GM18861 (cell line): ENCODE results near the gene PRDM16.

Experiments used
- ATAC-seq: cut with Tn5 transposase; IDR thresholded peaks from one replicate; pipeline ENCODE4 v1.9.1; 2021; ENCODE audit not compliant: unreplicated experiment

PRDM16 gene

DNA sequence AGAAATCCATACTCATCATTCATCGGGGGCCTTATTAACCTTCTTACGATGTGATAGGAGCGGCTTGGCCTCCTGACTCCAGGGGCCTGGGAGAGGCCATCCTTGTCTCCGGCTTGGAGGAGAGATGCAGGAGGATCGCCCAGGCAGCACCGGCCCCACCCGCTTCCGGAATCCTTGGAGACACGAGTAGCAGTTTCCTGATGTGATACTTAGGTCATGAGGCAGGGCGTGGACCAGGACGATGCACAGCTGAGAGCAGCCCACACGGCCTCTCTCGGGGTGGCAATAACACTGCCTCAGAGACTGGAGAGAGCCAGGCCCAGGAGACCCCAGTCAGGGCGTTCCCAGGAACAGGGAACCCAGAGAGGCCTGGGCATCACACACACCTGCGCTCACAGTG is 221.9 kb downstream of the PRDM16 start:
- ATAC-seq = no peak

DNA sequence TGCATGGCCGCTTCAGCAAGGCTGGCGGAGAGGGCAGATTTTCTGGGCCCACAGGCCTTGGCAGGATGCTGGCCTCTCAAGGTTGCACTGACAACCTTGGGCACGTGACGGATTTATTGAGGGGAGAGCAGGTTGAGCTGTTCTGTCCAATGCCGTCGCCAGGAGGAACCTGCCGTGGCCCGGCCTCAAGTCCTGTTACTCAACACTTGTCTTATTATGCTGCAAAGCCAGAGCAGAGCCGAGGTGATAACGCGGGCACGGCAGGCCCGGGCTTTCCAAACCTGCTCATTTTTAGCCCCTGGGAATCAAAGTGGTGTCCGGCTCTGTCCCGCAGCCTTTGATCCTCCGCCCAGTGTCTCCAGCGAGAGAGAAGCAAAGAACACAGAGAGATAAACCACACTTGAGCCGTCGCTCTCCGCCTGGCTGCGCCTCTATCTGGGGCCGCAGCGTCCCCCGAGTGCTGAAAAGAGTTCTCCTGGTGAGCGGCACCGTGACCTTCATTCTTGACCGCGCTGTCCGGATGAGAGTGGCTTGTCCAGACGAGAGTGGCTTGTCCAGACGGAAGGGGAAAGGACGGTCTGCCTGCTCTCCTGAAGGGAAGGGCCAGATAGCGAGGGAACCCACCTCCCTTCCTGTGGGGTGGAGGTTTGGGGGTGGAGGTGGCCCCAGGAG is 223.2 kb downstream of the PRDM16 start:
- no peak for ATAC-seq

DNA sequence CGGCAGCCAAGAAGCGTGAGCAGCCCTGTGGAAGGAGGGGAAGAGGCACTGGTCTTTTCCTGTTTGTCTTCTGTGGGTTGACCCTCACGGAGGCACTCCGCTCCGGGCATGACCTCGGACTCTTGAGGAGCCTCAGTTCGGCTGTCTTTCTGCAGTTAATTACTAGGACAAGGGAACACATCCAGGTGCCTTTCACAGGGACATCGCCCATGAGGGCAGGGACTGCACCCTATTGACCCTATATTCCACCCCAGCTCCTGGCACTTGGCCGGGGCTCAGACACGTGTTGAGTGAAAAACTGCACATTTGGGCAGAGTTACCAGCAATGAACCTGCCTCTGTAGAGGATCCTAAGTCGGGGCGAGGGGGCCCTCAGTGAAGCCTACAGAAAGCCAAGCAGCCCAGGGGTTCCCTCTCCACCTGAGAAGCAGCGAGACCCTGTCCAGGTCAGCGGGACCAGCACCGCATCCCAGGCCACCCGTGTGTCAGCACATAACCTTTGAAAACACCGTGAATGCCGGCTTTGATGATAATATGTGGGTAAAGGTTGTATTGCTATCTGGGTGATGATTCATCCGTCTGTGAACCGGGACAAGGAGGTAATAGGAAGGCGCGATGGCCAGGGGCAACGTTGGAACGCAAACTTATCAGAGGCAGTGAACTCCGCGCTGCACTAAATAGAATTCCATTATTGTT is 224.0 kb downstream of the PRDM16 start:
- no peak for ATAC-seq

DNA sequence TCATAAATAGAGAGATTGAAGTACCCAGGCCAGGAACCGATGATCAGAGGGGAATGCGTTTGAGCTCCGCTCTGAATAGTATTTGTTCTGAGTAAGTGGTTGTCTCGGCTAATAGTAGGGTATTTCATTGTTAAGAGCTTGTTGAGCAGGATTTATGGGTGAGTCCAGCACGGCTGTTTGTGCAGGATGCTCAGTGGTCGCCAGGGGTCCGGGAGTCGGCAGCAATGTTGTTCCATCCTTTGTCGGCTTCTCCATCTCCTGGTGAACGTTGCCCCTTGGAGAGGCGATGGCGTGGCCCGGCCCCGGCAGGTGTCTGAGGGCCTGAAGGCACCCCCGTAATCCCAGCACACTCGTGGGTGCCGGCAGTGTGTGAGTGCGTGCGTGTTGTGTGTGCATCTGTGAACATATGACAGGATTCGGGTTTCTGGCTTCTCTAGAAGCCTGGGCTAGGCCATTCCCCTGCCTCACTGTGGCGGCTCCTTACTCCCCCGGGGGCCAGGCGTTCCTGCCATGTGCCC is 224.6 kb downstream of the PRDM16 start:
- no peak for ATAC-seq

DNA sequence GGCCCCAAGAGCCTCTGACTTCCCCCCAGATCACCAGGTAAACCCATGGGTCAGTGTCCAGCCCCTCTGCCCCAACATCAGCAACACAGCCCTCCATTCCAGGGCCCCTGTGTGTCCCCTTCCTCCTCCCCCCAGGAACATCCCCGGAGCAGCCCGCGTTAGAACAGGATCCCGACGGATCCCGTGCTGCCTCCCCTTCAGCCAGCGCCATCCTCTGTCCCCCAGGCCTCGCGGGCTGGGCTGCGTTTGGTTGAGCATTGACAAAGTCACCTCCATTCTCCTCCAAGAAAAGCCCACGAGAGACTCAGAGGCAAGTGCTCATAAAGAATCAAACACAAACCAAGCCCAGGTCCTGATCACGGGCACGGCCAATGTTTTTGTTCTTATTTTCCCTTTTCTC is 225.4 kb downstream of the PRDM16 start:
- no peak for ATAC-seq

DNA sequence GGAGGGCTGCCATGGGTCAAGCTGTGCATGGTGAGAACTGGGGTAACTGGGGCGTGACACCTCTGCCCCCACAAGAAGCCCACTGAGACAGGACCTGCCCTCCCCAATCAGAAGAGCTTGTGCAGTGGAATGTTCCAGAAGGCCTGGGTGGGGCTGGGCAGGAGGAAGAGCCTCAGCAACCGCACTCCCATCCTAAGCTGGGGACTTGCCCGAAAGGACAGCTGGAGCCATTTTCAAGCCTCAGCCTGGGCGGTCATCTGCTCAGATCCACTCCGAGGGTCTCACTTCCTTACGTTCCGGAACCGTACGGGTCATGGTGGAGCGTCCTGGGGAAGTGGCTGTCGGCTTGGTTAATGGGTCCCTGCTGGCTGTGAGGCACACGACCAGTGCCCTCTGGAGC is 226.8 kb downstream of the PRDM16 start:
- no peak for ATAC-seq

DNA sequence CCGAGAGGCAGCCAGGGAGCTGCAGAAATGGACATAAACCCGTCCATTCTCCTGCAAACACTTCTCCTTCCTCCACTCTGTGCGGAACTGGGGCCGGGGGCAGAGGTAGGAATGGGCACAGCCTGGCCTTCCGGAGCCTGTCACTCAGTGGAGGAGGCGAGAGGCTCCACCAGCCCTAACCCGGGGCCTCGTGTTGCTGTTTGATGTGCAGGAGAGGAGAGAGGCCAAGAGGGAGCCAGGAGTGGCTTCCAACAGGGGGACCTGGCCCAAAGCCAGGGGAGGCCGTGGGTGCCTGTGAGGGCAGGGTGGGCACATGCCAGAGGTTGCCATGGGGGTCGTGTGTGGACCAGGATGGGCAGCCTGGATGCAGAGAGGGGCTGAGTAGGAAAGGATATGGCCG is 227.3 kb downstream of the PRDM16 start:
- ATAC-seq = no peak

DNA sequence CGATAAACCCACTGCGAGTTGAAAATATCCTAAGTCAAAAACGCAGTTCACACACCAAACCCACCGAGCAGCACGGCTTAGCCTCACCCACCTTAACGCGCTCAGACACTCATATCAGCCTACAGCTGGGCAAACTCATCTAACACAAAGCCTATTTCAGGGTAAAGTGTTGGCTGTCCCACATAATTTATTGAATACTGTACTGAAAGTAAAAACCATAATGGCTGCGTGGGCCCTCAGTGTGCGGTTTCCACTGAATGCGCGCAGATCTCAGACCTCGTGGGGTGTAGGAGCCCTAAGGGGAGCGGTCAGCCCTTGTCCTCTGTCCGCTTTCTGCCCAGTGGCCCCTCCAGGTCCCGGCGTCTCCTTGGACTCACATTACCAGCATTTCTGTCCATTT is 227.8 kb downstream of the PRDM16 start:
- no peak for ATAC-seq

DNA sequence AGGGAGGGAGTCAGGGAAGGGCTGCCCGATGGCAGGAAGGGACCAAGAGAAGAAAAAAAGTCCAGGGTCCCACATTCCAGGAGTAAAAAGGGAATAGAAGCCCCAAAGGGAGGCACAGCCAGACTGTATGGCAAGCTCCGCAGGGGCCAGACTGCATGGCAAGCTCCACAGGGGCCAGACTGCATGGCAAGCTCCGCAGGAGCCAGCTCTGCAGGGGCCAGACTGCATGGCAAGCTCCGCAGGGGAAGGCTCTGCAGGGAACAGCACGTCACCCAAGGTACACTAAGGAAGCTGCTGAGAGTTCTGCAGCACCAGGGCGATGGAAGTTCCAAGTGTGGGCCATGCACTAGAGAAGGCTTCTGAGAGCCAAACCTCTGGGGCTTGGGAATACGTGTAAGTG is 228.8 kb downstream of the PRDM16 start:
- no peak for ATAC-seq

DNA sequence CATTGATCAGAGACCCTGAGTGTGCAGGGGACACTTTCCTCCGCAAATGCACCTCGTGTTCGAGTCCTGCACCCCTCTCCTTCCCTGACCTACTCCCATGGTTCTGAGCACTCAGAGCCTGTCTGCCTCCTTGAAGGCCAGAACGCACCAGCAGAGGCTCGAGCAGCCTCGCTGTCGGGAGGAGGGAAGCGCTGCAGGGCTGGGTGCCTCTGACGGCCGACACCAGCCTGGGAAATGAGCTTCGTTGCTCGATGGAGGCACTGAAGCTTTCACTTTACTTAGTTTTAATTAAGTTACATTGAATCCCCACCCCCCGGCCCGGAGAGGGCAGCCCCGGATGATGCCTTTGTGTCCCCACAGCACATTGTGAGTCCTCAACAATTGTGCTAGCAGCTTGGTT is 229.2 kb downstream of the PRDM16 start:
- ATAC-seq = no peak

DNA sequence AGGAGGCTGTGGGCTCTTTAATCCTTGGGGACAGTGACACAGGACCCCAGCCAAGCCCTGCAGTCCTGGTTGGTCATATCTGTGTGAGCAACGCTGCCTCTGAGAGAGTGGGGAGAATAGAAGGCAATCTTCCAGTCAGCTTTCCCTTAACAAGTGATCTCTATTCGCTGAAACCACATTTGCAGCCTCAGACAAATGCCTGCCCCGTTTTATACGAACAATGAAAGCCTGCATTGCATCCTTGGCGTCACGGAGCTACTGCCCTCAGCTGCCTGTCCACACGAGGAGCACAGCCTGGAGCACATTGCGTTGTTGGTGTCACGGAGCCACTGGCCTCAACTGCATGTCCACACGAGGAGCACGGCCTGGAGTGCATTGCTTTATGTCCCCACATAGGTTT is 235.2 kb downstream of the PRDM16 start:
- ATAC-seq = no peak

DNA sequence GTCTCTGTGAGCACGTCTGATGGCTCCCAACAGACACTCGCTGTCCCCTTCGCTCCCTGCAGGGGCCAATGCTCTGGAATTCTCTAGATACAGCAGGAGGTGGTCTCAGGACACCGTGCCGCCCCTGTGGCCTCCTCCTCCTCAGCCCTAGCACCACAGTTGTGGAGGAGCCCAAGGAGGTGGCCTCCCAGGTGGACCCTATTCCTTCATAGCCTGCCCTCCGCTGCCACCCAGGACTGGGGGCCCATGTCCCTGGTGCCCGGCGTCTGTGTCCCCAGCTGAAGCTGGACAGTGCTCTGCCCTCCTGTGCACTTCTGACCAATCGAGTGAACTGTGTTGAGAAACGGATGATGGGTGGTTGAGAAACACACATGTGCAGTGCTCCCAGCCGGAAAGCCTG is 235.7 kb downstream of the PRDM16 start:
- no peak for ATAC-seq

DNA sequence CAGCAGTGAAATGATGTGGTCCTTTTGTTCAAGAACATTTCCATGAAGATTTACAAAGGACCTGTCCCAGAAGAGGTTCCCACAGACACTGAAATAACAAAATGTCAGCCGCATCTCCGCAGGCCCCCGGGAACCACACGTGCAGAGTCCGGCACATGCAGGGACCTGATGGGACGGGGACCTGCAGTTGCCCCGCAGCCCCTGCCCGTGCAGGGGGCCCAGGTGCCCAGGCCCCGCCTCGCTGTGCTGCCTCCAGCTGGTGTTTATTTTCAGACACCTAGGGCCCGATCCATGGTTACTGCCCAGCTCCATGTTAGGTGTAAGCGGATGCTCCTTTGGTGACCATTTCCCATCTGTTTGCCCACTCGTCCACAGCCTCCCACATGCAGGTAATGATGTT is 236.2 kb downstream of the PRDM16 start:
- ATAC-seq = no peak

DNA sequence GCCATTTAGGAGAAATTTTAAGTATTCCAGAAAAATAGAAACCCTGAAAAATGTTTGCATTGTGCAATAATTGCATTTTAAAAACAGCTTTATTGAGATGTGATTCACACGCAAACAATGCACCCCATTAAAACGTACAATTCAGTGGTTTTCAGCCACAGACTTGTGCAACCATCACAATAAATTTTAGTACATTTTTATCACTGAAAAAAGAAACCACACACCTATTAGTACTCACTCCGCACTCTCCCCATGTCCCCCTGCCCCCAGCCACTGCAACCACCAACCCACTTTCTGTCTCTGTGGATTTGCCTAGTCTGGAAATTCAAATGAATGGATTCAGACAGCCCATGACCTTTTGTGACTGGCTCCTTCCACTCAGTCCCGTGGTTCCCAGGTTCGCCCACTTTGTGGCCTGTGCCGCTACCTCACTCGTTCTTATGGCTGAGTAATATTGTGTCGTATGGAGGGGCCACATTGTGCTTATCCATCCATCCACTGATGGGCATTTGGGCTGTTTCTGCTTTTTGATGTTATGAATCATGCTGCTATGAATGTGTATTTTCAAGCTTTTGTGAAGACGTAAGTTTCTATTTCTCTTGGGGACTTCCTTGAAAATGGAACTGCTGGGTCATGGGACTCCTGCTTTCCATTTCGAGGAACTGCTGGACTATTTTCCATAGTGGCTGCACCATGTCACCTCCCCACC is 237.7 kb downstream of the PRDM16 start:
- no peak for ATAC-seq

DNA sequence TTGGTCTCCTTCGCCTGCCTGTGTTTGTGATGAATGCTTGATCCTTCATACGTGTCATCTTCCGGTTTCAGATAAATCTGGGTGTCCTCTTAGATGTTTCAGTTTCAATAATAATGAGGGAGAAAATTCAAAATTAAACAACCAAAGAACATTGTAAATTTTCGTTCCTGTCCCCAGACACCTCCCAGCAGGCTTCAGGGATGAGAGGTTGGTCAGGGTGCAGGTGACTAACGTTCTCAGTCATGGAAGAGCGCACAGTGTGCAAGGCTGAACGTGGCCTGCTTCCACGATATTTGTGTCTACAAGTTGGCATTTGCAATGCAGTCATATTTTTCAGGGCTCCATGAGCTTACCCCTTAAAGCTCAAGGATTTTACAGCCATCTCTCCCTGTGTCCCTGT is 238.4 kb downstream of the PRDM16 start:
- no peak for ATAC-seq

DNA sequence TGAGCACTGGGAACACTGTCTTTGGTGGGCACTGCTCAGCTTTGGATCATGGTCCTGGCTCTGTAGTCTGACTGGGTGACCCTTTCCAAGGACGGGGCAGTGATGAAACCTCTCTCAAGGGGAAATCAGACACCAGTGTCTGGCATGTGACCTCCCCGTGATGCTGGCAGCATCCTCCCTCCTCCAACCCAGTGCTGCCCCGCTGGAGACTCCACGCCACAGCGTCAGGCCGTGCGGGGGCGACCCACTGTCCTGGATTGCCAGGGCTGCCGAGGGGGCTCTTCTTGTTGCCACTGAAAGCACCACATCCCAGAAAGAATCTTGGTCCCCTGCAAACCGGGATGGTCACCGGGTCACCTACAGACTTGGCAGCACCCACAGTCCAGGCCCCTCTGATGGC is 239.1 kb downstream of the PRDM16 start:
- no peak for ATAC-seq

DNA sequence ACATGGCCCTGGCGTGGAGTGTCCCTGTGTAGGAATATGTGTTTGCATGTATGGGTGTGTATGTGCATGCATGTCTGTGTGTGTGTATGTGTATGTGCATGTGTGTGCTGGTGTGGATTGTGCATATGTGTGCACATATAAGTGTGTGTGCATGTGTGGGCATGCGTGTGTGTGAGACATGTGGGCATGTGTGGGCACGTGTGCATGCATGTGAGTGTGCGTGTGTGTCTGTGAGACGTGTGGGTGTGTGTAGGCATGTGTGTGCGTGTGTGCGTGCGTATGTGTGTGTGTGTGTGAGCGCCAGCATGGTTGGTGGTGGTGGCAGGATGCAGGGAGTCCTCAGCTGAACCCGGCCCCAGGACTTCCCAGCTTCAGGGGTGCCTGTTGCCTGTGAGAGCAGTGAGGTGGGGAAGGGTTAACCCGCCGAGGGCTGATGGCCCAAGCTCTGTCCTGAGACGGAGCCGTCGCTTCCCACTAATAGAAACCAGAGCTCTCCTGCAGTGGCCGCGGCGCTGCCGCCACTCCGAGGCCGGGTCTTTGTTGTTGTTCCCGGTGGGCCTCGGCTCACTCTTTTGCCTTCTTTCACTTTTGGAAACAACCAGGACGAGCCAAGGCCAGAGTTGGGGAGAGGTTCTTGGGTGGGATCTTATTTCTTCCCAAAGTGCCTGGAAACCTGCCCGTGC is 241.9 kb downstream of the PRDM16 start:
- no peak for ATAC-seq

DNA sequence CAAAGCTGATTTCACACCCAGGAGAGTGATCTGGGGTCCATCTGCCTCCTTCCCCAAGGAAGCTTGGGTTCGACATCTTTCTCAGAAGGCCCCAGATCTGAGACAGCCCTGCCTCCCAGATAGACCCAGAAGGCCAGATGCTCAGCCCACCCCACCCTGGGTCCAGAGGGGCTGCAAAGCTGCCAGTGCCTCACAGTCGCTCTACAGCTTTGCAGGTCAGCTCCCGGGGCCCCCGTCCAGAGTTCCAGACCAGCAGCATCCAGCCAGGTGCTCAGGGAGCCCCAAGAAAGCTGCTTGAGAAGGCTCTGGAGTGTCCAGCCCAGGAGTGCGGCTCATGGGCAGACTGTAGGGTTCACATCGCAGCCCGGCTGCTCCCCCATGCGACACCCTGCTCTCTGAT is 242.7 kb downstream of the PRDM16 start:
- no peak for ATAC-seq

DNA sequence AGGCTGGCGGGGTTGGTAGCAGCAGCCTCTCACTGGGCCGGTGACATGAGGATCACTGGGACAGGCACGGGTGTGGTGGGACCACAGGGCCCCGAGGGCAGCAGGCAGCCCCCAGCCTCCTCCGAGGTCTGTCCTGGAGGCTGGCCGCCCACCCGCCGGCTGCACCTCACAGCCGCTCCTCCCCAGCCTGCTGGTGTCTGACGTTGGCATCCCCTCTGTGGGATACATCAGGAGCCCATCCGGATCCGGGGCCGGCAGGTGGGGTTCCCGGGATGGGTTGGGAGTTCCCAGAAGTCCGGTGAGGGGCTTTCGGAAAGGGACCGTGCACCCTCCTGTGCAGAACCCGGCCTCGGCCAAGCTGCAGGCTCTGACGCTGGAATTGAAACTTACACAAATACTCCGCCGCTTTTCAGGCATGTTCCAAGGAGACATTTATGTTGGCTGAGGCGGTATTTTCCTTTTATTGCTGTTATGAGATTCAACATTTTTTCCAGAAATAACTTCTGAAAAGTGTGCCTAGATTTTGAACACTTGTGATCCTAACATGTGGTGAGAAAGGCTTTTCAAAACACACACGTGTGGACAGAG is 243.4 kb downstream of the PRDM16 start:
- no peak for ATAC-seq

DNA sequence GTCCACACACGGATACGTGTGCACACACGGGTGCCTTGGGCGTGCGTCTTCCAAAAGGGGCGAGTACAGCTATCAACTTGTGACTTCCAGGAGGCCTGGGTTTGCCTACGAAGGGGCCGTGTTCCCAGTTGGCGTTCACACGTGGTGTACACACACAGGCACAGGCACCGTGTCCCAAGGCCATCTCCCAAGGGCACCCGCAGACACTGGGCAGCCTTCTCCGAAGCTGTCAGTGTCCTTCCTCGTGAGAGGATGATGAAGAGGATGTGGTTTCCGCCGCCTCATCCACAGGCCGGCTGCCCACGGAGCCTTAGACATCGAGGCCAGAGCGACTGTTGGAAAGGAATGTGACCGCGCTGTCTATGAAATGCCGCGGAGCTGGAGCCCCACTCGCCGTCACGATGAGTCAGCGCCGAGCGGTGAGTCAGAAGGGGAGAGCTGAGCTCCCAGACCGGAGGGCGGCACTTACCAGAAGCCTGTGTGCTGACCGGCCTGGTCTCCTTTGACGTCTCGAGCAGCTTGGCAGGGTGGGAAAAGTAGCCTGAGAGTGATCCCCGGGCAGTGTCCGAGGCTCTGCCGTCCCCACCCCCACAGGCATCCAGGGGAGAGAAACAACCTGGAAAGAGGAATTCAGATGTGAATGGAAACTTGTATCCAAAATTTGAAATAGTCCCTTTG is 244.0 kb downstream of the PRDM16 start:
- ATAC-seq = no peak

DNA sequence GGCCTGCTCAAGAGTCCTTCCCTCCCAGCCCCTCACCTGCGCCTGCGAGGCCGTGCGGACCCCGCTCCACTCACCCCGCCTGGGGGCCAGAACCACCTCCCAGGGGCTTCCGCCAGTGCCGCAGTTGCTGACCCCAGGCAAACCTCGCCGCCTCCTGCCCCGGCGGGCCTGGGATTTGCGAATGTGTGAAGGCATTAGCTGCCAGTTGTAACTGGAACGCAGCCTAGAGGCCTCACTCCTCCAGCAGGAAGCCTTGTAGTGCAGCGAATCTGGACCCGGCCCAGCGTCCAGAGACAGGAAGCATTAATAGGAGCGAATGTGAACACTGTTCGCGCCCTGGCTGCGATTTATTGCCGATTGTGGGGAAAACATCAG is 244.6 kb downstream of the PRDM16 start:
- ATAC-seq = no peak
